Measurements from ENCODE around the gene AGAP6.
"Not testable (repeated sequence)": the region's sequence is repeated elsewhere in the genome, so short reads cannot be mapped to it uniquely, and the experiment has no call there.

GRCh38 chr10:50017646-50018045 lies 29.4 kb downstream of the AGAP6 start:
- TF ChIP-seq, protein P1, sequence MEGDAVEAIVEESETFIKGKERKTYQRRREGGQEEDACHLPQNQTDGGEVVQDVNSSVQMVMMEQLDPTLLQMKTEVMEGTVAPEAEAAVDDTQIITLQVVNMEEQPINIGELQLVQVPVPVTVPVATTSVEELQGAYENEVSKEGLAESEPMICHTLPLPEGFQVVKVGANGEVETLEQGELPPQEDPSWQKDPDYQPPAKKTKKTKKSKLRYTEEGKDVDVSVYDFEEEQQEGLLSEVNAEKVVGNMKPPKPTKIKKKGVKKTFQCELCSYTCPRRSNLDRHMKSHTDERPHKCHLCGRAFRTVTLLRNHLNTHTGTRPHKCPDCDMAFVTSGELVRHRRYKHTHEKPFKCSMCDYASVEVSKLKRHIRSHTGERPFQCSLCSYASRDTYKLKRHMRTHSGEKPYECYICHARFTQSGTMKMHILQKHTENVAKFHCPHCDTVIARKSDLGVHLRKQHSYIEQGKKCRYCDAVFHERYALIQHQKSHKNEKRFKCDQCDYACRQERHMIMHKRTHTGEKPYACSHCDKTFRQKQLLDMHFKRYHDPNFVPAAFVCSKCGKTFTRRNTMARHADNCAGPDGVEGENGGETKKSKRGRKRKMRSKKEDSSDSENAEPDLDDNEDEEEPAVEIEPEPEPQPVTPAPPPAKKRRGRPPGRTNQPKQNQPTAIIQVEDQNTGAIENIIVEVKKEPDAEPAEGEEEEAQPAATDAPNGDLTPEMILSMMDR (IDR thresholded peaks at IDR 0.05) = not testable (repeated sequence)
- not testable (repeated sequence) for TF ChIP-seq EP300 (IDR thresholded peaks at IDR 0.05; ENCODE audit: low read depth); POLR2A (IDR thresholded peaks at IDR 0.05); POLR2AphosphoS5 (IDR thresholded peaks at IDR 0.05)
